Upper lobe of left lung (tissue), 6 donors: Measurements from ENCODE around the gene OR11H6. TPM values are rescaled to one million over a fixed set of nuclear protein-coding genes. Genes with fewer than 3 reads are reported as not detected.
"Not testable (repeated sequence)": the region's sequence is repeated elsewhere in the genome, so short reads cannot be mapped to it uniquely, and the experiment has no call there.

Source experiments
- ATAC-seq, 2 donors: fragments of 200-7000 bp; cut with Tn5 transposase; one replicate each; pipeline ENCODE4 v1.9.1; 2022; ENCODE audit warnings: mild to moderate bottlenecking in 2 of 2, moderate library complexity in 2 of 2; ENCODE audit not compliant: low FRiP score in 2 of 2
- DNase-seq, 2 donors: peaks; one replicate each; pipeline ENCODE4 v3.0.0-alpha.2; 2019 to 2020
- H3K27ac ChIP-seq, 4 donors: fragments of 200-600 bp; sonication (generic); one replicate each; pipeline ENCODE4 v1.5.1; 2016 to 2019
- H3K27me3 ChIP-seq, 4 donors: fragments of 200-600 bp; sonication (generic); one replicate each; pipeline ENCODE4 v1.5.1; 2017 to 2019
- H3K36me3 ChIP-seq, 4 donors: fragments of 200-600 bp; sonication (generic); one replicate each; pipeline ENCODE4 v1.5.1; 2016 to 2019
- H3K4me1 ChIP-seq, 4 donors: fragments of 200-600 bp; sonication (generic); one replicate each; pipeline ENCODE4 v1.5.1; 2018 to 2019
- H3K4me3 ChIP-seq, 4 donors: fragments of 200-600 bp; sonication (generic); one replicate each; pipeline ENCODE4 v1.5.1; 2017 to 2019; ENCODE audit warnings: mild to moderate bottlenecking in 2 of 4, moderate library complexity in 1 of 4
- H3K9me3 ChIP-seq, 4 donors: fragments of 200-600 bp; sonication (generic); one replicate each; pipeline ENCODE4 v1.5.1; 2018 to 2019
- CTCF ChIP-seq, 6 experiments: fragments of 450-650 bp in 4 of 6; fragments of 200-600 bp in 2 of 6; sonication (generic) in 2 of 6; IDR thresholded peaks; one replicate each; pipeline ENCODE4 v1.5.1; 2016 to 2019; ENCODE audit warnings: antibody characterized with exemption in 6 of 6
- EP300 ChIP-seq, 4 donors: sonication (generic); formaldehyde crosslinking; IDR thresholded peaks; one replicate each; pipeline ENCODE4 v1.5.1; 2017; ENCODE audit warnings: antibody characterized with exemption in 4 of 4, control low read depth in 2 of 4
- POLR2A ChIP-seq, 4 donors: fragments of 450-650 bp; IDR thresholded peaks; one replicate each; pipeline ENCODE4 v1.5.1; 2016 to 2017; ENCODE audit warnings: antibody characterized with exemption in 4 of 4, mild to moderate bottlenecking in 2 of 4
- POLR2AphosphoS5 ChIP-seq, 2 donors: sonication (generic); formaldehyde crosslinking; IDR thresholded peaks; one replicate each; pipeline ENCODE4 v1.5.1; 2017; ENCODE audit warnings: antibody characterized with exemption in 2 of 2
- WGBS, 2 donors: methylation state at CpG; one replicate each; pipeline ENCODE4 v1.1.5; 2017 to 2018; 5-methylcytosine and 5-hydroxymethylcytosine counted together
- total RNA-seq, 6 donors: library from RNA; depleted of rRNA in 4 of 6; stranded (reverse); fragments of >200 nt in 4 of 6; gene quantifications; one replicate each; pipeline versions ENCODE4 v1.1.0 to v1.2.1, GENCODE V29; 2016 to 2021
- donor health status: DM: no; HTN: no; CAD: no; lungs with moderate emphysema.
- donor health status: DM: no; HTN: yes; CAD: no; lungs with severe emphysema.

OR11H6 gene
- total RNA-seq, 6 donors from 2014 or later: not detected

- WGBS, 2 donors: 58 to 82% methylated on average over 1 of the region's 1 CpG
- DNase-seq (no peak), ATAC-seq (no peak)
- Histone ChIP-seq H3K9me3 (peaks cover 0 to 11% (median 2%) of the 10 kb centered on the region in 4 donors), H3K27ac (no peak within 1 kb of the TSS), H3K27me3 (no peaks in the 10 kb centered on the region), H3K36me3 (no peaks in the 10 kb centered on the region), H3K4me3 (no peak within 1 kb of the TSS), H3K4me1 (no peaks in the 10 kb centered on the region)
- TF ChIP-seq CTCF (IDR thresholded peaks at IDR 0.05) (no peak), POLR2AphosphoS5 (IDR thresholded peaks at IDR 0.05) (no peak), EP300 (IDR thresholded peaks at IDR 0.05) (no peak), POLR2A (IDR thresholded peaks at IDR 0.05) (no peak)
Observed at GRCh38 chr14:20228681-20229080, 5.2 kb downstream of the OR11H6 start, which contains the start of gene OR11H7. TSS of gene OR11H7 (plus strand) at chr14:20228981.

- 50 to 100% methylated on average over 1 to 4 of the region's 4 CpGs for WGBS, 2 donors
- H3K4me1 ChIP-seq, ATAC-seq, H3K27ac ChIP-seq, H3K36me3 ChIP-seq, H3K9me3 ChIP-seq, H3K27me3 ChIP-seq, DNase-seq, H3K4me3 ChIP-seq: not testable (repeated sequence)
Observed at GRCh38 chr14:20235415-20235814, 11.9 kb downstream of the OR11H6 start.

GRCh38 chr14:20247646-20248246 lies 24.2 kb downstream of the OR11H6 start:
- Histone ChIP-seq H3K4me3 (no peak overlapping the region), H3K4me1 (no peaks in the 10 kb centered on the region), H3K27me3 (no peaks in the 10 kb centered on the region), H3K36me3 (no peaks in the 10 kb centered on the region), H3K9me3 (peaks cover 0 to 5% (median 1%) of the 10 kb centered on the region in 4 donors), H3K27ac (no peak overlapping the region)
- WGBS, 2 donors: 65 to 76% methylated on average over 3 of the region's 3 CpGs
- ATAC-seq (no peak), DNase-seq (no peak)
- TF ChIP-seq CTCF (IDR thresholded peaks at IDR 0.05): no peak
- TF ChIP-seq POLR2A (IDR thresholded peaks at IDR 0.05): no peak
- TF ChIP-seq POLR2AphosphoS5 (IDR thresholded peaks at IDR 0.05): no peak
- TF ChIP-seq EP300 (IDR thresholded peaks at IDR 0.05): no peak

GRCh38 chr14:20262642-20263128 lies 39.2 kb downstream of the OR11H6 start:
- H3K4me3 ChIP-seq: no peak overlapping the region
- H3K36me3 ChIP-seq: no peaks in the 10 kb centered on the region
- H3K27ac ChIP-seq: no peak overlapping the region
- WGBS, 2 donors: 47 to 59% methylated on average over 3 of the region's 3 CpGs
- no peaks in the 10 kb centered on the region for H3K9me3 ChIP-seq
- TF ChIP-seq POLR2A (IDR thresholded peaks at IDR 0.05): no peak
- no peak for TF ChIP-seq CTCF (IDR thresholded peaks at IDR 0.05)
- TF ChIP-seq POLR2AphosphoS5 (IDR thresholded peaks at IDR 0.05): no peak
- TF ChIP-seq EP300 (IDR thresholded peaks at IDR 0.05): no peak
- DNase-seq (no peak), ATAC-seq (no peak)
- H3K4me1 ChIP-seq: no peaks in the 10 kb centered on the region
- H3K27me3 ChIP-seq: no peaks in the 10 kb centered on the region

GRCh38 chr14:20264361-20264760 lies 40.9 kb downstream of the OR11H6 start:
- not testable (repeated sequence) for H3K27me3 ChIP-seq, H3K9me3 ChIP-seq, DNase-seq, H3K4me1 ChIP-seq, H3K27ac ChIP-seq, H3K4me3 ChIP-seq, ATAC-seq, H3K36me3 ChIP-seq
- WGBS, 2 donors: 95 to 96% methylated on average over 5 of the region's 5 CpGs

- TF ChIP-seq POLR2A (IDR thresholded peaks at IDR 0.05): no peak
- TF ChIP-seq POLR2AphosphoS5 (IDR thresholded peaks at IDR 0.05): no peak
- no peak for TF ChIP-seq EP300 (IDR thresholded peaks at IDR 0.05)
- no peak for TF ChIP-seq CTCF (IDR thresholded peaks at IDR 0.05)
- DNase-seq: no peak
- Histone ChIP-seq H3K4me3 (no peak overlapping the region), H3K36me3 (peaks cover 0 to 3% (median 0%) of the 10 kb centered on the region in 4 donors), H3K9me3 (peaks cover 0 to 24% (median 1%) of the 10 kb centered on the region in 4 donors), H3K4me1 (no peaks in the 10 kb centered on the region), H3K27ac (no peak overlapping the region), H3K27me3 (no peaks in the 10 kb centered on the region)
- no peak for ATAC-seq
- 95 to 97% methylated on average over 2 of the region's 2 CpGs for WGBS, 2 donors
Observed at GRCh38 chr14:20274062-20274461, 50.6 kb downstream of the OR11H6 start.
